HFFc6 (cell line): Measurements from ENCODE around the gene CCDC73. TPM values are rescaled to one million over a fixed set of nuclear protein-coding genes. Genes with fewer than 3 reads are reported as not detected.

Experiments used
- DNase-seq: peaks from one replicate; pipeline ENCODE4 v3.0.0-alpha.2; 2018
- H3K27ac Mint-ChIP-seq: 2 replicates; pipeline ENCODE4 v1.8.0; 2020; ENCODE audit warnings: mild to moderate bottlenecking, mixed read lengths
- H3K27me3 Mint-ChIP-seq: 2 replicates; pipeline ENCODE4 v1.8.0; 2021; ENCODE audit warnings: mild to moderate bottlenecking, moderate library complexity, mixed read lengths; ENCODE audit not compliant: insufficient read depth
- H3K36me3 Mint-ChIP-seq: 2 replicates; pipeline ENCODE4 v1.8.0; 2021; ENCODE audit warnings: low read depth, mixed read lengths
- H3K4me1 Mint-ChIP-seq: 2 replicates; pipeline ENCODE4 v1.8.0; 2020; ENCODE audit warnings: low read depth, mixed read lengths
- H3K4me3 Mint-ChIP-seq: 2 replicates; pipeline ENCODE4 v1.8.0; 2020; ENCODE audit warnings: mild to moderate bottlenecking, moderate library complexity, mixed read lengths
- H3K9me3 Mint-ChIP-seq: 2 replicates; pipeline ENCODE4 v1.8.0; 2020; ENCODE audit warnings: mild to moderate bottlenecking, mixed read lengths
- total RNA-seq, 6 experiments: library from RNA; stranded (reverse); fragmentation: NEBNext Ultra II Directional; extraction: Animal tissue kit (Norgen Biotek cat#: 25700); gene quantifications; 2 replicates in 1 of 6; 3 replicates in 5 of 6; pipeline ENCODE4 v1.2.3, GENCODE V29; 2021
- TF ChIP-seq, protein P1 (sequence below): fragments of 200-600 bp; sonication (generic); IDR thresholded peaks from 2 replicates; pipeline ENCODE4 v1.5.0; 2021; ENCODE audit warnings: antibody characterized with exemption, mild to moderate bottlenecking

The CCDC73 gene
- total RNA-seq, 6 experiments from 2014 or later, result not detected

DNA sequence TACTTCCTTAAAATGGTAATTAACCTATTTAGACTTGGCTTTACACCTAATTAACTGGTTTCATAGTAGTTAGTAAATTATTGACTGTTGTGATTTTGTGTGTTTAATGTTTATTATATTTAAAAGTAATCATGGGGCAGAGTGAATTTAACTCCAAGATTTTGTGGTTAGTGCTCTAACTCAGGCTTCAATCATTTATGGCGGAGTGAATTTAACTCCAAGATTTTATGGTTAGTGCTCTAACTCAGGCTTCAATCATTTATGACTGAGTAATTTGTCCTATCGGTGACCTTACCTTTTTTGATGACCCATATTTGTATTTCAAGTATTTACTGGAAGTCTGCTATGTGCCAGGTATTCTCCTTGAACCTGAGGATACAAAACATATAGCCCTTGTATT lies 42.5 kb upstream of the CCDC73 start:
- H3K4me1 Mint-ChIP-seq, result no peaks in the 10 kb centered on the region
- H3K27ac Mint-ChIP-seq, result no peak overlapping the region
- DNase-seq, result no peak
- H3K9me3 Mint-ChIP-seq, result no peaks in the 10 kb centered on the region
- peaks cover 23% of the 10 kb centered on the region for H3K27me3 Mint-ChIP-seq
- H3K36me3 Mint-ChIP-seq, result no peaks in the 10 kb centered on the region
- H3K4me3 Mint-ChIP-seq, result no peak overlapping the region
- TF ChIP-seq, protein P1, sequence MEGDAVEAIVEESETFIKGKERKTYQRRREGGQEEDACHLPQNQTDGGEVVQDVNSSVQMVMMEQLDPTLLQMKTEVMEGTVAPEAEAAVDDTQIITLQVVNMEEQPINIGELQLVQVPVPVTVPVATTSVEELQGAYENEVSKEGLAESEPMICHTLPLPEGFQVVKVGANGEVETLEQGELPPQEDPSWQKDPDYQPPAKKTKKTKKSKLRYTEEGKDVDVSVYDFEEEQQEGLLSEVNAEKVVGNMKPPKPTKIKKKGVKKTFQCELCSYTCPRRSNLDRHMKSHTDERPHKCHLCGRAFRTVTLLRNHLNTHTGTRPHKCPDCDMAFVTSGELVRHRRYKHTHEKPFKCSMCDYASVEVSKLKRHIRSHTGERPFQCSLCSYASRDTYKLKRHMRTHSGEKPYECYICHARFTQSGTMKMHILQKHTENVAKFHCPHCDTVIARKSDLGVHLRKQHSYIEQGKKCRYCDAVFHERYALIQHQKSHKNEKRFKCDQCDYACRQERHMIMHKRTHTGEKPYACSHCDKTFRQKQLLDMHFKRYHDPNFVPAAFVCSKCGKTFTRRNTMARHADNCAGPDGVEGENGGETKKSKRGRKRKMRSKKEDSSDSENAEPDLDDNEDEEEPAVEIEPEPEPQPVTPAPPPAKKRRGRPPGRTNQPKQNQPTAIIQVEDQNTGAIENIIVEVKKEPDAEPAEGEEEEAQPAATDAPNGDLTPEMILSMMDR, result no peak

- Mint-ChIP-seq H3K9me3 (no peaks in the 10 kb centered on the region), H3K4me3 (no peak overlapping the region), H3K27ac (no peak overlapping the region), H3K36me3 (no peaks in the 10 kb centered on the region), H3K27me3 (peaks cover 37% of the 10 kb centered on the region), H3K4me1 (peaks cover 6% of the 10 kb centered on the region; the same call in 1 of the 2 replicates)
- TF ChIP-seq, protein P1, result no peak
- DNase-seq, result no peak
These were observed 39.5 kb upstream of the CCDC73 start for GRCh38 chr11:32833921-32834320.

GRCh38 chr11:32831221-32831620 lies 36.8 kb upstream of the CCDC73 start:
- H3K9me3 Mint-ChIP-seq, result no peaks in the 10 kb centered on the region
- peaks cover 7% of the 10 kb centered on the region; the same call in 1 of the 2 replicates for H3K4me1 Mint-ChIP-seq
- H3K4me3 Mint-ChIP-seq, result no peak overlapping the region
- peaks cover 33% of the 10 kb centered on the region for H3K27me3 Mint-ChIP-seq
- TF ChIP-seq, protein P1, result no peak
- H3K27ac Mint-ChIP-seq, result no peak overlapping the region
- DNase-seq, result no peak
- H3K36me3 Mint-ChIP-seq, result no peaks in the 10 kb centered on the region

GRCh38 chr11:32830796-32831195 lies 36.3 kb upstream of the CCDC73 start:
- Mint-ChIP-seq H3K36me3 (no peaks in the 10 kb centered on the region), H3K9me3 (no peaks in the 10 kb centered on the region), H3K4me3 (no peak overlapping the region), H3K27me3 (peaks cover 33% of the 10 kb centered on the region), H3K27ac (no peak overlapping the region), H3K4me1 (peaks cover 7% of the 10 kb centered on the region; the same call in 1 of the 2 replicates)
- DNase-seq, result no peak
- TF ChIP-seq, protein P1, result no peak

GRCh38 chr11:32830413-32830738 lies 35.9 kb upstream of the CCDC73 start:
- Mint-ChIP-seq H3K4me1 (peaks cover 7% of the 10 kb centered on the region; the same call in 1 of the 2 replicates), H3K27me3 (peaks cover 36% of the 10 kb centered on the region), H3K27ac (no peak overlapping the region), H3K4me3 (no peak overlapping the region), H3K9me3 (no peaks in the 10 kb centered on the region), H3K36me3 (no peaks in the 10 kb centered on the region)
- no peak for DNase-seq
- TF ChIP-seq, protein P1, result no peak
